GM12865 (cell line): Measurements from ENCODE around the gene AGBL4.

ENCODE experiments used
- DNase-seq: peaks from one replicate; pipeline ENCODE4 v3.0.0; 2010; ENCODE audit warnings: low read depth
- H3K4me3 ChIP-seq: 2 replicates; pipeline ENCODE4 v1.5.1; 2011; ENCODE audit warnings: mild to moderate bottlenecking, low read depth, low read length, control low read depth
- TF ChIP-seq, protein P1 (sequence below): IDR thresholded peaks from 2 replicates; pipeline ENCODE4 v1.5.1; 2011; ENCODE audit warnings: low read length, control low read depth, low read depth, inconsistent platforms; ENCODE audit not compliant: insufficient read depth; ENCODE audit errors: missing control alignments

Gene AGBL4

DNA sequence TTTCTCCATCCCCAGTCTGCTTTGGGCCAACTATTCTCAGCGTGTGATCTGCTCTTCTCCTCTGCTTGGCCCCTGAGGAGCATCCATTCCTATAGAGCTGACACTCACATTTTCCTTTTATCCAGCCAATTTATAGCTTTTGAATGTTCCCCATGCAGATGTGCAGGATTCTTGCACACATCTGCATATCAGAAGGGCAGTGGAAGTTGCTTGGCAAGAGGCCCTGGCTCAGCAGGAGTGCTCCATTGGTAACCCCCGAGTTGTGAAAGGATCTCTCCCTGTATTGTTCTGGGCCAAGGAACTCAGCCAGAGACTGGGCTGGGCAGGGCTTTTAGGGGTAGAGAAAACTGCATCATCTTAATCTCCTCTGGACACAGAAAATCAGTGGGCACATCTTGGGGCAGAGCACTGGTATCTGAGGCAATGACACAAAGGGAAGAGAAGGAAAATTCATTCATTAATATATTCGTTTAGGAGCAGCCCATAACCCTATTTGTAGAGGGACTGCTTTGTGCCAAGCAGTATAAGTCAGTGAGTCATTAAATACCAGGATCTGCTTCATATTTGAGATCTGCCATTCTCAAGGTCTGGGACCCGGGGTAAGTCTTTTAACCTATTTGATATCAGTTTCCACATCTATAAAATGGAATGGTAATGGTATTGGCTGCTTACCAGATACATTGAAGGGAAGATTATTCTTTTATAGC lies 1216.0 kb downstream of the AGBL4 start:
- no peak for DNase-seq
- no peak overlapping the region for H3K4me3 ChIP-seq
- TF ChIP-seq, protein P1, sequence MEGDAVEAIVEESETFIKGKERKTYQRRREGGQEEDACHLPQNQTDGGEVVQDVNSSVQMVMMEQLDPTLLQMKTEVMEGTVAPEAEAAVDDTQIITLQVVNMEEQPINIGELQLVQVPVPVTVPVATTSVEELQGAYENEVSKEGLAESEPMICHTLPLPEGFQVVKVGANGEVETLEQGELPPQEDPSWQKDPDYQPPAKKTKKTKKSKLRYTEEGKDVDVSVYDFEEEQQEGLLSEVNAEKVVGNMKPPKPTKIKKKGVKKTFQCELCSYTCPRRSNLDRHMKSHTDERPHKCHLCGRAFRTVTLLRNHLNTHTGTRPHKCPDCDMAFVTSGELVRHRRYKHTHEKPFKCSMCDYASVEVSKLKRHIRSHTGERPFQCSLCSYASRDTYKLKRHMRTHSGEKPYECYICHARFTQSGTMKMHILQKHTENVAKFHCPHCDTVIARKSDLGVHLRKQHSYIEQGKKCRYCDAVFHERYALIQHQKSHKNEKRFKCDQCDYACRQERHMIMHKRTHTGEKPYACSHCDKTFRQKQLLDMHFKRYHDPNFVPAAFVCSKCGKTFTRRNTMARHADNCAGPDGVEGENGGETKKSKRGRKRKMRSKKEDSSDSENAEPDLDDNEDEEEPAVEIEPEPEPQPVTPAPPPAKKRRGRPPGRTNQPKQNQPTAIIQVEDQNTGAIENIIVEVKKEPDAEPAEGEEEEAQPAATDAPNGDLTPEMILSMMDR = no peak

DNA sequence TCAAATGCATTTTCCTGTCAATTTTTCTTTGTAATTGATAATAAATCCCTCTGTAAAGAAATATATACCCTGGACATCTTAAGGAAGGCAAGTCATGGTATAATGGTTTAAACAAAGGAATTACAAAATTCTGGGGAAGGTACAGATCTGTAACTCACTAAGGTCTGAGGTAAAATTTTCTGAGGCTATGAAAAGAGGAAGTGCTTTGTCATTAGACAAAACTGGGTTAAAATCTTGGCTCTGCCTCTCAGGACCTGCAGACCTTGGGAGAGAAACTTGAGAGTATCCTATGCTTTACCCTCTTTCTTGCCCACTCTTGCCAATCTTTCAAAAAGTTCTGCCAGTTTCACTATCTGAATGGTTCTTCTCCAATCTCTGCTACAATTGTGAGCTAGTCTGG lies 1220.3 kb downstream of the AGBL4 start:
- DNase-seq = no peak
- TF ChIP-seq, protein P1 = no peak
- no peak overlapping the region for H3K4me3 ChIP-seq

DNA sequence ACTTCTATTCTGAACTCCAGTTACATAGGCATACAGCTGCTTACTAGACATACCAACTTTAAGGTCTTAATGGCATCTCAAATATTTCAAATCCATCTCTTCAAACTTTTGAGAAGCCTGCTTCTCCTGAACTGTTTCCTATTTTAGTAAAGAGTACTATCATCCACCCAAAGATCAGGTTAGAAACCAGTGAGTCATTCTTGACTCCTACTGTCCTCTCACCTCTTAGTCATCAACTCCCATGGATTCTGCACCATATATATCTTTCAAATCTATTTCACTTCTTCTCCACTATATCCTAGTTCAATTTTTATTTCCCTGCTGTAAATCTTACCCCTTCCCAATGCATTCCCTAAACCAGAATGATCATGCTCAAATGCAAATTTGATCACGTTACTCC lies 1228.9 kb downstream of the AGBL4 start:
- TF ChIP-seq, protein P1 = no peak
- DNase-seq = no peak
- H3K4me3 ChIP-seq = no peak overlapping the region

DNA sequence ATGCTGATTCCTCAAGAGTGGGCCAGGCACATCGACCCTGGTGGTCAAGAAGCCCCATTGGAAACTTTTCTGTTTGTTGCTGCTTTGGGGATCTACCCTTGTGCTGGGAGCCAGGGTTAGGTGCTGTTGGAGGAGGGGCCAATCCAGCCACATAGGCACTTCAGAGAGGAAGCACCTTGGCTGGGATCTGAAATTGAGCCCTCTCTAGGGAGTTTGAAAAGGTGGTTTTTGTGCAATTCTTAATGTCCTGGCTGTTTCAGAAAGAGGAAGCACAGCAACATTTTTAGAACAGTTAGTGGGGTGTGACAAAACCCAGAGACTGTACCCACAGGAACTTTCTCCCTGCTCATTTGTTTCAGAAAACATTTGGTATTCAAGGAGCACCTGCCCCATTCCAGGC lies 1229.9 kb downstream of the AGBL4 start:
- DNase-seq = peak; percentile 77
- TF ChIP-seq, protein P1 = no peak
- H3K4me3 ChIP-seq = no peak overlapping the region

DNA sequence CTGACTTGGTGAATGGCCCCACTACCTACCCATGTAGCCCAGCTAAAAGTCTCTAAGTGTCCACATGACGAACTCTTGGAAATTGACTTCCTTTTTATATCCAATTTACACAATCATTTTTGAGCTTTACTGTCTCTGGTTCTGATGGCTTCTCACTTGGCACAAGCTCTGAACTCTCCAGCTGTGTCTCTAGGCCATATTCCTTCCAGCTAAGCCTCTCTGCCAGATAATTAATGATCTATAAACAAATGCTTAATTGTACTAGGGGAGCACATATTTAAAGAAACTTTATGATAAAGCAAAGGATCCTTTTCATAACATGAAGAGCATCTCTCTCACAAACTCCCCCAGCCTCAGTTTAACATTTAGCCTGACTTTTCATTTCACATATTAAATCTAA lies 1230.8 kb downstream of the AGBL4 start:
- TF ChIP-seq, protein P1 = no peak
- H3K4me3 ChIP-seq = no peak overlapping the region
- no peak for DNase-seq

DNA sequence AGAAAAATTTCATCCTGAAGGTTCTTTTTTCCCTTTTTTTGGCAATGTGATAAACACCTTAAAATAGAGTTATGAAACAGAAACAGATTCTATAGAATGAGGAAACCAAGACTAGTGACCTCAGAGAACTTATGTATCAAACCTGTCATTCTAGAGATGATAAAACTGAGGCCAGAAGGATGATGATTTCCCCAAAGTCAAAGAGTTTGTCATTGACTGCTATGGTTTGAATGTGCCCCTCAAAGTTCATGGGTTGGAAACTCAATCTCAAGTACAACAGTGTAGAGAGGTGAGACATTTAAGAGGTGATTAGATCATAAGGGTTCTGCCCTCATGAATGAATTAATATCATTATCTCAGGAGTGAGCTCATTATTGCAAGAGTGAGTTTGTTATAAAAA lies 1233.4 kb downstream of the AGBL4 start:
- DNase-seq = peak; percentile 56
- H3K4me3 ChIP-seq = no peak overlapping the region
- TF ChIP-seq, protein P1 = no peak

DNA sequence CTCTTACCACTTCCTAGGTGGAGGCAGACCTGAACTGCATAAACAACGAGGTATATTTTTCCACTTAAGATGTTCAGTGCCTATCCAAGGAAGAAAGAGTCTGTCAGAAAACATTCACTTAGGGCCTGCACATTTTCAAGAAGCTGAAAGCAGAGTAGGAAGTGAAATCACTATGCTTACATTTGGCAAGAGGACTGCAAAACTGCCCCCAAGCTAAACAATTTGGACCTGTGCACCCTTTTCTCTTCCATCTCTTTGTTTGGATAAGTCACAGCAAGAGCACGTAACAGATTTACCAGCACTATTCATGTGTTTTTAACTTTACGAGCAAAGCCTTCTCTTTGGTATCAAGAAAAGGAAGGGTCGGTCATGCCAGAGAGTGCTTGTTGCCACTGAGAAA lies 1233.9 kb downstream of the AGBL4 start:
- H3K4me3 ChIP-seq = no peak overlapping the region
- TF ChIP-seq, protein P1 = no peak
- DNase-seq = peak; percentile 36
